Measurements from ENCODE around the gene KRR1.

The KRR1 gene

GRCh38 chr12:75511116-75512048 lies at the start of gene KRR1:
TSS of gene KRR1 (minus strand) at chr12:75511609. CDS start at chr12:75511597, 12 bp downstream.
- DNase-seq (ENCODE audit: low read depth), result peak; percentile 89

GRCh38 chr12:75560167-75560566 lies 48.8 kb upstream of the KRR1 start:
- no peak for DNase-seq (ENCODE audit: low read depth)

GRCh38 chr12:75558287-75558686 lies 46.9 kb upstream of the KRR1 start:
- DNase-seq (ENCODE audit: low read depth), result no peak

- DNase-seq (ENCODE audit: low read depth), result no peak
Observed at GRCh38 chr12:75556311-75556899, 45.0 kb upstream of the KRR1 start.

GRCh38 chr12:75554556-75554880 lies 43.1 kb upstream of the KRR1 start:
- DNase-seq (ENCODE audit: low read depth), result no peak

- DNase-seq (ENCODE audit: low read depth), result no peak
Observed at GRCh38 chr12:75553836-75554555, 42.6 kb upstream of the KRR1 start.

GRCh38 chr12:75553398-75553797 lies 42.0 kb upstream of the KRR1 start:
- DNase-seq (ENCODE audit: low read depth), result no peak

- no peak for DNase-seq (ENCODE audit: low read depth)
Observed at GRCh38 chr12:75551477-75551876, 40.1 kb upstream of the KRR1 start.

GRCh38 chr12:75550401-75551240 lies 39.2 kb upstream of the KRR1 start:
- no peak for DNase-seq (ENCODE audit: low read depth)

GRCh38 chr12:75549989-75550388 lies 38.6 kb upstream of the KRR1 start:
- DNase-seq (ENCODE audit: low read depth), result no peak

GRCh38 chr12:75548879-75549278 lies 37.5 kb upstream of the KRR1 start:
- no peak for DNase-seq (ENCODE audit: low read depth)

GRCh38 chr12:75545636-75546035 lies 34.2 kb upstream of the KRR1 start:
- no peak for DNase-seq (ENCODE audit: low read depth)

GRCh38 chr12:75543529-75543928 lies 32.1 kb upstream of the KRR1 start:
- no peak for DNase-seq (ENCODE audit: low read depth)

GRCh38 chr12:75542942-75543341 lies 31.5 kb upstream of the KRR1 start:
- DNase-seq (ENCODE audit: low read depth), result no peak

GRCh38 chr12:75539889-75540288 lies 28.5 kb upstream of the KRR1 start:
- DNase-seq (ENCODE audit: low read depth), result no peak

- DNase-seq (ENCODE audit: low read depth), result no peak
Observed at GRCh38 chr12:75533239-75533638, 21.8 kb upstream of the KRR1 start.

- DNase-seq (ENCODE audit: low read depth), result no peak
Observed at GRCh38 chr12:75529826-75530225, 18.4 kb upstream of the KRR1 start.

GRCh38 chr12:75529316-75529715 lies 17.9 kb upstream of the KRR1 start:
- DNase-seq (ENCODE audit: low read depth), result no peak

GRCh38 chr12:75528692-75529091 lies 17.3 kb upstream of the KRR1 start:
- DNase-seq (ENCODE audit: low read depth), result no peak

- DNase-seq (ENCODE audit: low read depth), result no peak
Observed at GRCh38 chr12:75528272-75528671, 16.9 kb upstream of the KRR1 start.

- no peak for DNase-seq (ENCODE audit: low read depth)
Observed at GRCh38 chr12:75526655-75527511, 15.5 kb upstream of the KRR1 start.
